CD4-positive, alpha-beta T cell treated with Interleukin-4 for 4 hours (primary cell): Measurements from ENCODE around the gene PTPRN2.

Experiments
- DNase-seq: peaks from one replicate; pipeline ENCODE4 v3.0.0-alpha.2; 2020

The PTPRN2 gene

DNA sequence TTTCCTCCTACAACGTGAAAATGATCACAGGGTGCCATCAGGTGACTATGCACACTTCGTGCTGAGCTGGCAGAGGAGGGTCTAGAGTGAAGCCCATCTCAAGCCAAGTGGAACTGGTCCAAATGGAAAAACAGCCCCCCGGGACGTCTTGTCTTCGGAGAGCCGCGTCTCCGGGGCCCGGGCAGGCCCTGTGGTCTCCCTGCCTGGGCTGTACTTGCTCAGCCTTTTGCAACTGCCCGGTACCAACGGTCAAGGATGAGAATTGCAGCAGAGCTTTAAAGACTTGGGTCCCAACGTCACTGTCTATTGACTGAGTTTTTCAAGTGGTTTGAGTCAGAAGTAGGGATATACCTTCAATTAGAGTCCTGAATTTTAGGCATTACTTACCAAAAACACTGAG is 315.5 kb downstream of the PTPRN2 start:
- DNase-seq = no peak

DNA sequence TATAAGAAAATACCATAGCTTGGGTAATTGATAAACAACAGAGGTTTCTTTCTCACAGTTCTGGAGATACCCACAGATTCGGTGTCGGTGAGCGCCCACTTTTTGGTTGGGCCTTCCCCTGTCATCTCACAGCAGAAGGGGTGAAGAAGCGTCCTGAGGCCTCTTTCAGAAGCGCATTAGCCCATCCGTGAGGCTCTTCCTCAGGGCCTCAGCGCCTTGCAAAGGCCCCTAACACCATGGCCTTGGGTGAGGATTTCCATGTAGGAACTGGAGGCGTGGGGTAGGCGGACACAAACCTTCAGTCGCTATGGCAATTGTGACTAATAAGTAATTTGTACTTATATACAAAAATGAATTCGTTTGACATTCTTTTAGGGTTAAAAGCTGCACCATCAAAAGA is 316.0 kb downstream of the PTPRN2 start:
- DNase-seq = no peak

DNA sequence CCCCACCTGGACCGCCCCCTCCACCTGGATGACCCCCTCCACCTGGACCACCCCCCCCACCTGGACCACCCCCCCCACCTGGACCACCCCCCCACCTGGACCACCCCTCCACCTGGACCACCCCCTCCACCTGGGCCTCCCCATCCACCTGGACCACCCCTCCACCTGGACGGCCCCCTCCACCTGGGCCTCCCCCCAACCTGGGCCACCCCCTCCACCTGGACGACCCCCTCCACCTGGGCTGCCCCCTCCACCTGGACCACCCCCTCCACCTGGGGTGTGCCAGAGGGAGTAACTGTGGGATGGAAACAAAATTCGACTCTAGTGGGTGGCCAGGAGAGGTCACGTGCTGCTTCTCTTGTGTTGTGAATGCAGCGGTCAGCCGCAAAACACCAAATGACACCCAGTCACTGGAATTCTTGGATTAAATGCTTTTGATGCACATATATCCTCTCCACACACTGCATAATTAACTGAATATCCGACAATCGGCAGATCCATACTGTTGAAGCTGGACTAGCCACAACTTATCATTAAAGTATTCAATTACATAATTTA is 316.7 kb downstream of the PTPRN2 start:
- no peak for DNase-seq

DNA sequence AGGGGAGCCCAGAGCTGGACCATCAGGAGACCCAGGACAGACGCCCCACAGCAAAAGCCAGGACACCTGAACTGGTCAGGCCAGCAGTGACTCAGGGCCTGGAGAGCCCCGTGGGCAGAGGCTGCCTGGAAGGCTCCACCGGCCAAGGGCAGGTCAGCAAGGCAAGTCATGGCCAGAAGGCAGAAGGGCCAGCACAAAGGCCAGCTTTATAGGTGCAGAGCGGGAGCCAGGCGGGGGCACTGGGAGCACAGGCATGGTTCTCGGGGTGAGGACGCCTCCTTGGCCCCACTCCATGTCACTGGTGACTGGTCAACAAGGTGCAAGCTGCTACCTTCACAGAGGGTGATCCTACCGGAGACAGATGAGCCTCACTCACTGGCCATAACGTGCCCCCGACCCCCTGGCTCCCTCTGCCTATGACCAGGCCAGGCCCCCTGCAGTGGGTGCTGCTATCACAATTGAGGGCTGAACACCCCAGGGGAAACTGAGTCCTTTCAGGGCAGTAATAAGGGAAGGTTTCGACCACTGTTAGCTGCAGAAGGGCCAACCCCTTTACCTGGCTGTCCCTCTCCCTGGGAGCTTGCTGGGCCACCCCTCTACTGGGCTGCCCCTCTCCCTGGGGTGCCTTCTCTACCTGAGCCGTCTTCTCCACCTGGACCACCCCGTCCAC is 317.4 kb downstream of the PTPRN2 start:
- no peak for DNase-seq

DNA sequence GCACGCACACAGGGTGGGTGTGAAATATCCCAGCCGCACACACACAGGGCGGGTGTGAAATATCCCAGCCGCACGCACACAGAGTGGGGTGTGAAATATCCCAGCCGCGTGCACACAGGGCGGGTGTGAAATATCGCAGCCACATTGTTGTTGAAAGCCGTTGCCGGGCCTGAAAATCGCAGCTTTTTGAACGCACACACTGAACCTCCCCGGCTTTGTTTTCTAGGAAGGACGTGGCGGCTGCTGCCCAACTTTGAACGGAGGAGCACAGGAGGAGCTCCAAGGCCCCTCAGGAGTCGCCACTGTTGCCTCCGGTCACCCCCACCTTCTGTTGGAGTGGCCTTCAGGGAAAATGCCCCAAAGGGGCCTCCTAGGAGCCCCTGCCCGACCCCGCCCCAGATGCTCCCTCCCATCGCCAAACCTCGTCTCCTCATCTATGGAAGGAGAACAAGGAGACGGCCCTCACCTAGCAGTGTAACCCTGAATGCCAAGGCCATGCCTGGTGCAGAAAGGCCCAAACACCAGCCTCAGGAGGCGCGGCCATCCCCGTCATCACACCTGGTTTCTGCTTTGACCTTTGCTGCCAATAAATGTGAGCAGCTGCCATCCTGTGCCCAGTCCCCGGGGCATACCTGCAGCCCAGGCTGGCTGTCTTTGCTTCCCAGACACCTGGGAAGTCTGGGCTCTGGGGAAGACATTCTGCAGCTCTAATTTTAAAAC is 318.6 kb downstream of the PTPRN2 start:
- no peak for DNase-seq

DNA sequence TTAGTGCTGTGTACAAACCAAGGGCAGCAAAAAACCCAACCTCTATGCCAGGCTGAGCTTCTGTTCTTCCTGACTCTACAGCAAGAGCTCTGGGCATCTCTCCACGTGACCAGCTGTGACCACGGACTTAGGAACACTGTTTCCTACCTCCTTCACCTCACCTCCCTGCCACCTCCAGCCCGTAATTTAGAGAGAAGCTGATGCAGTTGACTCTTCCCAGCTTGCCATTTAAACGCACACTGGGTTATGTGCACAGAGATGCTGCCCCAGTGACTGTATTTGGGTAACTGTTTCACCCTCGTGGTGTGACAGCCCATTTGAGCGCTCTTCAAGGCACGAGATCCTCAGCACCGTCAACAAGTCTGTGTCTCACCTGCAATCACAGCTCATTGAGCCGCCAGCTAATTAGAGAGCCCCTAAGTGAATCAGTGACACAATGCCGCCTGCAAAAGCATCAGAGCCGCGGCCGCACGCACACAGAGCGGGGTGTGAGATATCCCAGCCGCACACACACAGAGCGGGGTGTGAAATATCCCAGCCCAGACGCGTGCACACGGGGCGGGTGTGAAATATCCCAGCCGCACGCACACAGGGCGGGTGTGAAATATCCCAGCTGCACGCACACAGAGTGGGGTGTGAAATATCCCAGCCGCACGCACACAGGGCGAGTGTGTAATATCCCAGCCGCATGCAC is 319.7 kb downstream of the PTPRN2 start:
- DNase-seq = no peak

DNA sequence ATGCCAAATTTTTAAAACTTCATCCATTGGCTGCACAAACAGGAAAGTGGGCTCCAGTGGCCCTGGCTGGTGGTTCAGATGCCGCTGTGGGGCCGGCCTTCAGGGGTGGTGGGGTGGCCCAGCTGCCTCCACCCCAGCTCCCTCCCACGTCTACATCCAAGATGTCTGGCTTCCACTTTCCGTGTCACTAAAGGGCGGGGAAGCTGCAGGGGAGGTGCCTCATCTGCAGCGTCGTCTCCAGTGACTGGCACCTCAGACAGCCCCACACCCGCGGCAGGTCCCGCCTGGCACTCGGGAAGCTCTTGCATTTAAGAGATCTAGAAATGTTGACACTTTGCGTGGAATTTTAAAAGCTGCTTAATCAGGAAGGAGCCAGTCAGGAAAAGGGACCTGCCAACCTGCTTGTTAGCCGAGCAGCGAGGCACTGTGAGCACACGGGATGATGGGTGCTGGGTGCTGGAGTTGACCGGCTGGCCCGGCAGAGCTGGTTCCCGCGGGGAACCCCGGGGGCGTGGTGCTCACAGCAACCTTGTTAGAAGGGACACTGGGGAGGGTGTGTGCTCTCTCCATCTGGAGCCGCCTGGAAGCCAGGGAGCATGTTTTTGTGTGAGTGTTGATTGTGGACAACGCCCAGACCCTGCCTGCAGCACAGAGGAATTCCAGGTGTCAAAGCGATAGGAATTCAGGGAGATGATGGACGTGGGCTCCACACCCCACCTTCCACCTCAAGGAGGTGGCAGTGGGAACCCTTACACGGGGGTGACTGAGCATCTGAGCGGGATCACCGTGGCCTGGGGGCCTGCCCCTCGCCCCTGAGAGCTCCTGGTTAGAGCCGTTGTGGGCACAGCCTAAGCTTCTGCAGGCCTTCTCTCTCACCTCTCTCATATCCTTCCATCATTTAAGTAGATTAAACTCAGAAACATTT is 320.5 kb downstream of the PTPRN2 start:
- DNase-seq = no peak

DNA sequence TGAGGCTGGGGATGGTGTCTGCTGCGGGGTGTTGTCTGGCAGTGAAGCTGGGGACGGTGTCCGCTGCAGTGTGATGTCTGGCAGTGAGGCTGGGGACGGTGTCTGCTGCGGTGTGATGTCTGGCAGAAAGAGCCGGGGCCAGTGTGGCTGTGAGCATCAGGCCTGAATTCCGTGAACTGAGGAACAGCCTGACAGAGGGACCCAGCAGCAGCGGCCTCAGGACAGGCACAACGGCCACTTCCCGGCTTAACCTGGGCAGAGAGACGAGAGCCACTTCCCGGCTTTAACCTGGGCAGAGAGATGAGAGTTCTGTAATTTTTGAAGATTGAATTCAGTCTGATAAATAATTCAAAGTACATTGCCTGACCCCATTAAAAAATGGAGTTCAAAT is 321.2 kb downstream of the PTPRN2 start:
- DNase-seq = no peak

DNA sequence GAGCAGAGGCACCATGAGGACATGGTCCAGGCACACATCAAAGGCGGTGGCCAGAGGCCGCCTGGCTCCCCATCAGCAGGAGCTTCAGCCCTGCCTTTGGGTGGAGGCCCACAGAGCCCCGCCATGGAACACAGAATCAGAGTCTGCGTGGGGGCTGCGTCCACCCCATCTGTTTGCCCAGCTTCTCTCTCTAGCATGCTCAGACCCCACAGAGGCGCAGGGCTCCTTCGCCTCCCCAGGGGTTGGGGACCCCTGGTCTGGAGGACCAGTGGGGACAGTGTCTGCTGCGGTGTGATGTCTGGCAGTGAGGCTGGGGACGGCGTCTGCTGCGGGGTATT is 321.9 kb downstream of the PTPRN2 start:
- DNase-seq = no peak

DNA sequence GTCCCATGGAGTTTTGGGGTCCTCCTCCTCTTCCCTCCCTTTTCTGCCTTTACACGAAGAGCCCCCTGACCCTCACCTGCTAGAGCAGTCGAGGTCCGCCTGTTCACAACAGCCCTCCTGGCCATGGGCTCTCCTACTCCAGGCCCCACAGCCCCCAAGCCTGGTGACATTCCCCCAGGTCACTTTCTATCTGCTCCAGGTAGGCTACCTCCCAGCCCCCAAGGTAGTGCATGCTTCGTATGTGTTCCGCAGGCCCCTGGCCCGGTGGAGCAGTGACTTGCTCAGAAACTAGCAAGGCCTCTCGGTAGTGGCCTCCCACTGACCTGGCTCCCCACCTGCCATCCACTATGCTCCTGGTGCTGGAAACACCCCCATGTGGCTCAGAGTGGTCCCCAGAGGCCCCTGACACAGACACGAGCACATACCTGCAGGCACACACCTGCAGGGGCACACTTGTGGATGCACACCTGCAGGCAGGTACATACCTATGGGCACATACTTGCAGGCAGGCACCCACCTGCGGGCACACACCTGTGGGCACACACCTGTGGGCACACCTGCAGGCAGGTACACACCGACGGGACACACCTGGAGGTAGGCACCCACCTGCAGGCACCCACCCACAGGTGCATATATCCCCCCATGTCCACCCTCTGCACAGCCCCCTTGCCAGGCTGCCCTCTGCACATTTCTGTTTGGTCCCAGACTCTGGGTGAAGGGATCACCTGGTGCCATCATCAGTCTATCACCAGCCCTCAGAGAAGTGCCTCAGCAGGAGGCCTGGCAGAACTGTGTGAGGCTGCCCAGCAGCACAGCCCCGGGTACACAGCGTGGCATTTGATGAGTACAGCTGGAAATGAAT is 322.5 kb downstream of the PTPRN2 start:
- no peak for DNase-seq

DNA sequence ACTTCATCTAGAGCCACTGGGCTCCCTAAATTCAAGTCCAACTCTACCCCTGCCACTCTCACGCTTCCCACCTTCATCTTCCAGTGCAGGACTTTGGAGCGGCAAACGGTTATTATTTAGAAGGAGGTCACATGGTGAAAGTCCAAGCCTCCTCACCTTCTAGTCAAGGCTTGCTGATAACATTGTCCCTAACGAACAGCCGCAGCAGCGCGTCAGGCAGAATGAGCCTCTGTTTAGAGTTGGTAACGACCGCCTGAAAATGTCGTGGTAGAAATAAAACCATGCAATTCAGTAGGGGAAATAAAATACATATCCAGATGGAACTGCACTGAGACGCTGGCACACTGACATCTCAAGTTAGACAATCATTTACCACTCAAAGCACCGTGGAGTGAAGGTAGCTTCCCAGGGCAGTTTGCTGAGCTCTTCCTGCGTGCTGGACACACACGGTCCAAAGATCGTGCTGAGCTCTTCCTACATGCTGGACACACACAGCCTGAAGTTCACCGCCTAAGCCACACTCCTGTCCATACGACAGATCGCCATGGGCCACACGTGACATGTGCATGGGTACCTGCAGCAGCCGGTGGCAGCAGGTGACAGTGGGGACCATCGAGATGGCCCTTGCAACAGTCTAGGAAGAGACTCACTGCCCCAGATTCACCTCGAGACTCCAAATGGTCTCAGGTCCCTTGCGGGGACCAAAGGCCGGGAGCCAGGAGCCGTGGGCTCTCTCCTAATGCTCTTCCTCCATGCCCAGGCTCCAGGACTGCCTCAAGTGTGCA is 323.5 kb downstream of the PTPRN2 start:
- no peak for DNase-seq

DNA sequence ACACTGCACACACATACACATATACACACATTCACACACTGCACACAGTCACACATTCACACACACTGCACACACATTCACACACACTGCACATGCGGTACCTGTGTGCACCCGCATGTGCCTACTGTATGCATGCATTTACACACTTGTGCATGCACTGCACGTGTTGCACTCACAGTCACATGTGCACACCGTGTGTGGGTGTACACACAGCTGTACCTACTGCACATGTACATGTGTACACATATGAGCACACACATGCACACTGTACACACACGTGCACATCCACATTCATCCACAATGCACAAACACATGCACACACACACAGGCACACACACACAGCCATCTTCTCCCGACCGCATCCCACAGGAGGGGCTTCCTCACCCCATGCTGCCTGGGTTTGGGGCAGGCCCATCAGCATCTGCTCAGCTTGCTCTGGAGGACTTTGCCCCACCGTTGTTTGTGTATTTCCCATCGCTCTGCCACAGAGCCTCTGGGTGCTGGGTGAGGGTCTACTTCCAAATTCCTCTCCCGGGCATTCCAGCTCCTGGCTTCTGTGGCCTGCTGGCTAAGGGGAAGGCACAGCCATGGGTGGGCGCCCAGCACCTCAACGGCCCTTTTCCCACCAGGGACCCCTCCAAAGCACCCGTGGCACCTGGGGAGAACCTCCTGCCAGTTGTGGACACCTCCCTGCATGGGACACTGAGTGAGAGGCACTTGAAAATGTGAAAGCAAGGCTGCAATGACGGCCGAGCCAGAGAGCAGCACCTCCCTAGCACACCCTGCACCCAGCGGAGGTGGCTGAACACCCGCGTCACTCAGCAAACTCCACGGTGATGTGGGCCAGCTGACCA is 324.3 kb downstream of the PTPRN2 start:
- no peak for DNase-seq

DNA sequence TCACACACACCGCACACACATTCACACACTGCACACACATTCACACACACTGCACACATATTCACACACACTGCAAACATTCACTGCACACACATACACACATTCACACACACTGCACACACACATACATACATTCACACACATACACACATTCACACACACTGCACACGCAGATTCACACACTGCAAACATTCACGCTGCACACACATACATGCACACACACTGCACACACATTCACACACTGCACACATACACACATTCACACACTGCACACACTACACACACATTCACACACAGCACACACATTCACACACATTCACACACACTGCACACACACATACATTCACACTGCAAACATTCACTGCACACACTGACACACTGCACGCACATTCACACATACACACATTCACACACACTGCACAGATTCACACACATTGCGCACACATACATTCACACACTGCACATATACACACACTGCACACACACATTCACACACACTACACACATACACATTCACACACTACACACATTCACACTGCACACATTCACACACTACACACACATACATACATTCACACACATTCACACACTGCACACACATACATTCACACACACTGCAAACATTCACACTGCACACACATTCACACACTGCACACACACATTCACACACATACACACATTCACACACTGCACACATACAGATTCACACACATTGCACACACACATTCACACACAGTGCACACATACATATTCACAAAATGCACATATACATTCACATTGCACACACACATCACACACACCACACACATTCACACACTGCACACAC is 325.1 kb downstream of the PTPRN2 start:
- no peak for DNase-seq

DNA sequence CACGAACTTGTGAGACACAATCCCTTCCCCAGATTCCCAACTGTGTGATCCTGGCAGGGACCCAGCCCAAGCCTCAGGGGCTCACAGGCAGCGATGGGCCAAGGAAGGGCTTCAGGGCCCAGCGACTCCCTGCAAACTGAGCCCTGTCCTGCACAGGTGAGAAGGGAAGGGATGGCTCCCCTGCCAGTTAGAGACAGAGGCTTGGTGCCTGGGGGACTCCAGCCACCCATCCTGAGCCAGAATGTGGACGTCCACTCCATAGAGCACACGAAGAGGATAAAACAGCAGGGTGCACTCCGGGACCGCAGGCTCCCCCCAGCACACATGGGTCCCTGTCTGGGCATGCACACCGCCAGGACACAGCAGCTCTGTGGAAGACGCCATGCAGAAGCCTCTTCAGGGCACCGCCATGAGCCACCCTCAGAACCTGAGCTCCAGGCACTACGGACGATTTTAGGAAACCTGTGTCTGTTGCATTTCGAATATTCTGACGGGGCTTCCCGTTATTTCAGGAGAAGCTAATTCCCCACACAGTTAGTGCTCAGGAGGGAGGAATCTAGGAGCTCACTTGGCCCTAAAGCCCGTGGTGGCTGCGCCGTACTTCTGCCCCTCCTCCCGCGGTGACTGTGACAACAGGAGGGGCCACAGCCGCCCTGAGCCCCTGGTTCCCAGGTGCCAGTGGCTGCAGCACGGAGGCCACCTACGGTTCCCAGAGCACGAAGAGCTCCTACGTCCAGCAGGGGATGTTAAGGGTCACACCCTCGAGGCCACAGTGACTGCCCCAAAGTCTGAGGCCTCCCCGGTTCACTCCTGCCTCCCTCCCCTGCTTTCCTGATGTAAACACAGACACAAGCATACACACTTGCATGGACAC is 326.0 kb downstream of the PTPRN2 start:
- DNase-seq = no peak

DNA sequence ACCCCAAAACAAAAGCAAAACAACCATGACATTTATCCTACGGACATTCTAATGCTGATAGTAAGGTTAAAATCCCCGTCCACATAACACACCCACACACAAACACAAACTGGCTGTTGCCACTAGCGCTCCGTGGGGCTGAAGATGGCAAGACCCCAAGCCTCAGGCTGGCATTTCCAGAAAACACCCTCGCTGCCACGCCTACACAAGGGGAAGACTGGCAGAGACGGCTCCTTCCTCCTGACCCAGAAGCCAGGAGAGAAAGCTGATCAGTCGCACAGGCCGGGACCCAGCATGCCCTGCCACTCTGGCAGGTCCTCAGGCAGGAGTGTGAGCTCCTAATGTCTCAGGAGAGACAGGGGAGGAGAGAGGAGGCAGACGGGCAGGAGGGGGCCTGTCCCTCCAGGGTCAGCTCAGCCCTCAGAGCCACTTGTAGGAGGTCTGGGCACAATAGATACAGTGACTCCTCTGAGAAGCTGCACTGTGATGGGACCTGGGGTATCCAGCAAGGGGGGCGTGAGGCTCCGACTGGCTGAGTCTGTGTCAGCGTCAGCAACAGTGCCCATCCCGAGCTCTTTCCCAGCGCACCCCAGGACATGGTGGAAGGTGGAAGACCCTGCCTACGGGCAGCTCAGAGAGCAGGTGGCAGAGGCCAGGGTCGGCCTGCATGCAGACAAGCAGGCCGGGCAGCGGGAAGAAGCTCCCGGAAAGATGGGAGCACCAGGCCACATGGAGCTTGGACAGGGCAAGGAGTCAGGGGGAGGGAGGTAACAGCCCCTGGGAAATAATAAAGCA is 326.9 kb downstream of the PTPRN2 start:
- no peak for DNase-seq

DNA sequence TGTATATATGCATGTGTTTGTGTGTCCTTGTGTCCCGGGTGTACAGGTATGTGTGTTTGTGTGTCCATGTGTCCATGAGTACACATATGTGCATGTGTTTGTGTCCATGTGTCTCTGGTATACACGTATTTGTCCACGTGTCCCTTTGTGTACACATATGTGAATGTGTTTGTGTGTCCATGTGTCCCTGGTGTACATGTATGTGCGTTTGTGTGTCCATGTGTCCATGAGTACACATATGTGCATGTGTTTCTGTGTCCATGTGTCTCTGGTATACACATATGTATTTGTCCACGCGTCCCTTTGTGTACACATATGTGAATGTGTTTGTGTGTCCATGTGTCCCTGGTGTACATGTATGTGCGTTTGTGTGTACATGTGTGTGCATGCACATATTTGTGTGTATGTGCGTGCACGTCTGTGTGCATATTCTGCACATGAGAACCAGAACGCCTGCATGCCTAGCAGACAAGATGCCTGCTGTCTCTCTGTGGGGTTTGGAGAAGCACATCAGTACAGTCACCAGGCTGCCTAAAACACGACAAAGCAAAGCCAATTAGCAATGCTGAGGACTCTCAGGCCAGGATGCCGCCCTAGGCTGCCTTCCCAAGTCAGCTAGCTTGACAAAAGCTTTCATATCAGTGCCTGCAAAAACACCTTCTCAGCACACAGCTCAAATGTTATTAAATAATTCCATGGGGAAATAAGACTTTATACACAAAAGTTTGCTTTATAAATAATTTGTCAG is 327.8 kb downstream of the PTPRN2 start:
- no peak for DNase-seq

DNA sequence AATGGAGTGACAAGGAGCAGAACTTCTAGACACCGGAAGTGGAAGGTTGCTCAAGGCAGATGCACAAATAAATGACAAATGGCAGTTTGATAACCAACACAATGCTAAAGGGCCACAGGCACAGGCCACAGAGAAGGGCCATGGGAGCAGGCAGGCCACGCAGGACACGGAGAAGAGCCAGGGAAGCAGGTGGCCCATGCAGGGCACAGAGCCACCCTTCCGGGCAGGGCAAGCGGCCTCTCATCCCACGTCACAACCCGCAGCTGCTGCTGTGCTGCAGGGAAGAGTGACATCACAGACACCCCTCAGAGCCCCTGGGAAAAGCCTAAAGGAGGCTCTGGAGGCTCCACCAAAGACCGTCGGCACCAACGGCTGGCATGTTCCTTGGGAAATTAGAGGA is 328.5 kb downstream of the PTPRN2 start:
- DNase-seq = no peak
